HFFc6 (cell line): ENCODE measurements around the gene CHN1. TPM values are rescaled to one million over a fixed set of nuclear protein-coding genes. Genes with fewer than 3 reads are reported as not detected.

Experiments used
- DNase-seq: peaks from one replicate; pipeline ENCODE4 v3.0.0-alpha.2; 2018
- H3K27ac Mint-ChIP-seq: 2 replicates; pipeline ENCODE4 v1.8.0; 2020; ENCODE audit warnings: mild to moderate bottlenecking, mixed read lengths
- H3K27me3 Mint-ChIP-seq: 2 replicates; pipeline ENCODE4 v1.8.0; 2021; ENCODE audit warnings: mild to moderate bottlenecking, moderate library complexity, mixed read lengths; ENCODE audit not compliant: insufficient read depth
- H3K36me3 Mint-ChIP-seq: 2 replicates; pipeline ENCODE4 v1.8.0; 2021; ENCODE audit warnings: low read depth, mixed read lengths
- H3K4me1 Mint-ChIP-seq: 2 replicates; pipeline ENCODE4 v1.8.0; 2020; ENCODE audit warnings: low read depth, mixed read lengths
- H3K4me3 Mint-ChIP-seq: 2 replicates; pipeline ENCODE4 v1.8.0; 2020; ENCODE audit warnings: mild to moderate bottlenecking, moderate library complexity, mixed read lengths
- H3K9me3 Mint-ChIP-seq: 2 replicates; pipeline ENCODE4 v1.8.0; 2020; ENCODE audit warnings: mild to moderate bottlenecking, mixed read lengths
- CTCF ChIP-seq: fragments of 200-600 bp; sonication (generic); IDR thresholded peaks from 2 replicates; pipeline ENCODE4 v1.5.0; 2021; ENCODE audit warnings: antibody characterized with exemption, mild to moderate bottlenecking
- total RNA-seq, 6 experiments: library from RNA; stranded (reverse); fragmentation: NEBNext Ultra II Directional; extraction: Animal tissue kit (Norgen Biotek cat#: 25700); gene quantifications; 2 replicates in 1 of 6; 3 replicates in 5 of 6; pipeline ENCODE4 v1.2.3, GENCODE V29; 2021

CHN1 gene
- total RNA-seq, 6 experiments from 2014 or later: 85.5 to 104 (median 97.2) TPM

GRCh38 chr2:174759381-174760065, 245.7 kb downstream of the CHN1 start:
- no peak for TF ChIP-seq CTCF

GRCh38 chr2:174756743-174757142, 248.4 kb downstream of the CHN1 start:
- Mint-ChIP-seq H3K9me3 (no peaks in the 10 kb centered on the region), H3K36me3 (no peaks in the 10 kb centered on the region), H3K4me1 (peaks cover 18% of the 10 kb centered on the region), H3K27me3 (no peaks in the 10 kb centered on the region), H3K27ac (no peak overlapping the region), H3K4me3 (no peak overlapping the region)
- DNase-seq: no peak
- TF ChIP-seq CTCF: no peak

More at GRCh38 chr2:174759381-174760065, 245.7 kb downstream of the CHN1 start:
- peaks cover 27% of the 10 kb centered on the region for H3K4me1 Mint-ChIP-seq
- no peak for DNase-seq
- no peak overlapping the region for H3K4me3 Mint-ChIP-seq
- H3K27me3 Mint-ChIP-seq: no peaks in the 10 kb centered on the region
- no peak overlapping the region for H3K27ac Mint-ChIP-seq
- H3K9me3 Mint-ChIP-seq: no peaks in the 10 kb centered on the region
- H3K36me3 Mint-ChIP-seq: no peaks in the 10 kb centered on the region

GRCh38 chr2:174753038-174753633, 252.0 kb downstream of the CHN1 start:
- H3K27me3 Mint-ChIP-seq: no peaks in the 10 kb centered on the region
- no peak for DNase-seq
- no peaks in the 10 kb centered on the region for H3K9me3 Mint-ChIP-seq
- no peaks in the 10 kb centered on the region for H3K36me3 Mint-ChIP-seq
- H3K4me1 Mint-ChIP-seq: peaks cover 24% of the 10 kb centered on the region
- TF ChIP-seq CTCF: no peak
- H3K4me3 Mint-ChIP-seq: no peak overlapping the region
- no peak overlapping the region for H3K27ac Mint-ChIP-seq

GRCh38 chr2:174752403-174753037, 252.7 kb downstream of the CHN1 start:
- no peaks in the 10 kb centered on the region for H3K9me3 Mint-ChIP-seq
- H3K27me3 Mint-ChIP-seq: no peaks in the 10 kb centered on the region
- no peaks in the 10 kb centered on the region for H3K36me3 Mint-ChIP-seq
- peaks cover 24% of the 10 kb centered on the region for H3K4me1 Mint-ChIP-seq
- peak; percentile 46 for DNase-seq
- H3K27ac Mint-ChIP-seq: peak overlapping the region; percentile 67
- peak overlapping the region; percentile 27 for H3K4me3 Mint-ChIP-seq
- no peak for TF ChIP-seq CTCF

- Mint-ChIP-seq H3K27ac (no peak overlapping the region), H3K27me3 (no peaks in the 10 kb centered on the region), H3K36me3 (no peaks in the 10 kb centered on the region), H3K4me1 (peaks cover 24% of the 10 kb centered on the region), H3K9me3 (no peaks in the 10 kb centered on the region), H3K4me3 (no peak overlapping the region)
- no peak for TF ChIP-seq CTCF
- no peak for DNase-seq
Observed at GRCh38 chr2:174750923-174751441, 254.2 kb downstream of the CHN1 start.
